ENCODE data around the gene GCSH. TPM values are rescaled to one million over a fixed set of nuclear protein-coding genes. Genes with fewer than 3 reads are reported as not detected.

The GCSH gene
- total RNA-seq, 1 donor from 2014 or later, result 19.2 TPM

GRCh38 chr16:81067166-81067565 lies 29.0 kb downstream of the GCSH start:
- no peaks in the 10 kb centered on the region for H3K27me3 Mint-ChIP-seq (ENCODE audit: unreplicated experiment)
- no peak overlapping the region for H3K4me3 Mint-ChIP-seq (ENCODE audit: unreplicated experiment)
- H3K9me3 Mint-ChIP-seq (ENCODE audit: unreplicated experiment), result no peaks in the 10 kb centered on the region
- TF ChIP-seq CTCF (IDR thresholded peaks at IDR 0.05), result no peak
- no peak overlapping the region for H3K27ac Mint-ChIP-seq (ENCODE audit: unreplicated experiment)
- DNase-seq (ENCODE audit: extremely low spot score, unreplicated experiment), result no peak
- H3K4me1 Mint-ChIP-seq (ENCODE audit: unreplicated experiment), result no peaks in the 10 kb centered on the region
- H3K36me3 Mint-ChIP-seq (ENCODE audit: unreplicated experiment), result no peaks in the 10 kb centered on the region

GRCh38 chr16:81066681-81067080 lies 29.5 kb downstream of the GCSH start:
- H3K9me3 Mint-ChIP-seq (ENCODE audit: unreplicated experiment), result no peaks in the 10 kb centered on the region
- no peak overlapping the region for H3K27ac Mint-ChIP-seq (ENCODE audit: unreplicated experiment)
- no peak for TF ChIP-seq CTCF (IDR thresholded peaks at IDR 0.05)
- H3K36me3 Mint-ChIP-seq (ENCODE audit: unreplicated experiment), result no peaks in the 10 kb centered on the region
- DNase-seq (ENCODE audit: extremely low spot score, unreplicated experiment), result no peak
- H3K4me1 Mint-ChIP-seq (ENCODE audit: unreplicated experiment), result no peaks in the 10 kb centered on the region
- H3K27me3 Mint-ChIP-seq (ENCODE audit: unreplicated experiment), result no peaks in the 10 kb centered on the region
- H3K4me3 Mint-ChIP-seq (ENCODE audit: unreplicated experiment), result no peak overlapping the region

GRCh38 chr16:81061871-81062608 lies 34.2 kb downstream of the GCSH start:
- Mint-ChIP-seq H3K36me3 (ENCODE audit: unreplicated experiment) (no peaks in the 10 kb centered on the region), H3K4me3 (ENCODE audit: unreplicated experiment) (no peak overlapping the region), H3K9me3 (ENCODE audit: unreplicated experiment) (no peaks in the 10 kb centered on the region), H3K4me1 (ENCODE audit: unreplicated experiment) (no peaks in the 10 kb centered on the region), H3K27ac (ENCODE audit: unreplicated experiment) (no peak overlapping the region), H3K27me3 (ENCODE audit: unreplicated experiment) (no peaks in the 10 kb centered on the region)
- no peak for TF ChIP-seq CTCF (IDR thresholded peaks at IDR 0.05)
- DNase-seq (ENCODE audit: extremely low spot score, unreplicated experiment), result no peak

GRCh38 chr16:81061307-81061640 lies 34.9 kb downstream of the GCSH start:
- no peak for DNase-seq (ENCODE audit: extremely low spot score, unreplicated experiment)
- H3K4me3 Mint-ChIP-seq (ENCODE audit: unreplicated experiment), result no peak overlapping the region
- no peaks in the 10 kb centered on the region for H3K4me1 Mint-ChIP-seq (ENCODE audit: unreplicated experiment)
- H3K9me3 Mint-ChIP-seq (ENCODE audit: unreplicated experiment), result no peaks in the 10 kb centered on the region
- no peaks in the 10 kb centered on the region for H3K27me3 Mint-ChIP-seq (ENCODE audit: unreplicated experiment)
- no peaks in the 10 kb centered on the region for H3K36me3 Mint-ChIP-seq (ENCODE audit: unreplicated experiment)
- TF ChIP-seq CTCF (IDR thresholded peaks at IDR 0.05), result no peak
- no peak overlapping the region for H3K27ac Mint-ChIP-seq (ENCODE audit: unreplicated experiment)

- no peak overlapping the region for H3K27ac Mint-ChIP-seq (ENCODE audit: unreplicated experiment)
- no peaks in the 10 kb centered on the region for H3K27me3 Mint-ChIP-seq (ENCODE audit: unreplicated experiment)
- H3K4me3 Mint-ChIP-seq (ENCODE audit: unreplicated experiment), result no peak overlapping the region
- TF ChIP-seq CTCF (IDR thresholded peaks at IDR 0.05), result no peak
- DNase-seq (ENCODE audit: extremely low spot score, unreplicated experiment), result no peak
- no peaks in the 10 kb centered on the region for H3K36me3 Mint-ChIP-seq (ENCODE audit: unreplicated experiment)
- no peaks in the 10 kb centered on the region for H3K9me3 Mint-ChIP-seq (ENCODE audit: unreplicated experiment)
- H3K4me1 Mint-ChIP-seq (ENCODE audit: unreplicated experiment), result no peaks in the 10 kb centered on the region
Observed at GRCh38 chr16:81060576-81061306, 35.5 kb downstream of the GCSH start.

All from osteocyte (in vitro differentiated cells).